ENCODE measurements around the gene GRIK4.

- TF ChIP-seq EZH2 (IDR thresholded peaks at IDR 0.05; ENCODE audit: insufficient read depth, poor library complexity, severe bottlenecking) (no peak), EZH2phosphoT487 (IDR thresholded peaks at IDR 0.05; ENCODE audit: insufficient read depth, low read depth) (no peak)
Observed at GRCh38 chr11:120739780-120740179, 228.2 kb downstream of the GRIK4 start.
